Endothelial cell of umbilical vein (primary cell): ENCODE results near the gene MTCH1. TPM values are rescaled to one million over a fixed set of nuclear protein-coding genes. Genes with fewer than 3 reads are reported as not detected.

Experiments used
- BruUV-seq: library from RNA; stranded (reverse); fragments of 400-500 nt; replicated peaks from 2 replicates; lab custom pipeline; 2021; lab: Mats Ljungman, UMichigan
- CTCF ChIA-PET: fragments of 300-600, 350-600 bp; sonication (Branson Sonifier 250); formaldehyde crosslinking; loops from one replicate; lab custom pipeline; 2021; ENCODE audit warnings: antibody characterized with exemption, inconsistent platforms; lab: Charles Lee
- POLR2A ChIA-PET: fragments of 300-600, 350-600 bp; sonication (Branson Sonifier 250); formaldehyde crosslinking; loops from one replicate; lab custom pipeline; 2021; ENCODE audit warnings: antibody characterized with exemption, inconsistent platforms; lab: Charles Lee
- DNase-seq: peaks from one replicate; pipeline ENCODE4 v3.0.0-alpha.2; 2011; ENCODE audit warnings: low read depth, low spot score
- FAIRE-seq: peaks from 2 replicates; lab custom pipeline; 2011; peaks lifted over from hg19 to GRCh38; lab: Jason Lieb, UNC
- H2AFZ ChIP-seq: 2 replicates; pipeline ENCODE4 v1.6.0; 2012; ENCODE audit warnings: low read depth, low read length, control low read depth, inconsistent platforms
- H3K27ac ChIP-seq: 2 replicates; pipeline ENCODE4 v1.5.1; 2011; ENCODE audit warnings: low read depth, mild to moderate bottlenecking, control low read depth, low read length, moderate library complexity; ENCODE audit not compliant: insufficient read depth
- H3K27me3 ChIP-seq, 2 experiments: 2 replicates each; pipeline versions ENCODE4 v1.6.0 to v1.6.1; 2011; ENCODE audit warnings: low read length in 2 of 2, mixed read lengths in 1 of 2; ENCODE audit not compliant: control insufficient read depth in 2 of 2, insufficient read depth in 2 of 2
- H3K36me3 ChIP-seq, 2 experiments: 2 replicates in 1 of 2; 3 replicates in 1 of 2; pipeline ENCODE4 v1.5.1; 2011; ENCODE audit warnings: low read length in 2 of 2, mild to moderate bottlenecking in 1 of 2, moderate library complexity in 1 of 2; ENCODE audit not compliant: control insufficient read depth in 2 of 2, insufficient read depth in 2 of 2; ENCODE audit errors: extremely low read depth in 1 of 2
- H3K4me1 ChIP-seq: 3 replicates; pipeline ENCODE4 v1.5.1; 2011; ENCODE audit warnings: mild to moderate bottlenecking, low read length; ENCODE audit not compliant: control insufficient read depth, insufficient read depth; ENCODE audit errors: extremely low read depth
- H3K4me2 ChIP-seq: 2 replicates; pipeline ENCODE4 v1.6.1; 2011; ENCODE audit warnings: low read length, control low read depth, mixed read lengths; ENCODE audit not compliant: insufficient read depth
- H3K4me3 ChIP-seq, 3 experiments: fragments of 200-600 bp in 1 of 3; sonication (generic), shearing (Covaris generic) in 1 of 3; replicated peaks in 1 of 3; 2 replicates each; pipeline ENCODE4 v1.5.1; 2011 to 2016; ENCODE audit warnings: control low read depth in 3 of 3, low read length in 3 of 3, mild to moderate bottlenecking in 2 of 3, inconsistent platforms in 1 of 3, low read depth in 1 of 3, moderate library complexity in 1 of 3; ENCODE audit not compliant: insufficient read depth in 1 of 3
- H3K79me2 ChIP-seq: 2 replicates; pipeline ENCODE4 v1.6.0; 2012; ENCODE audit warnings: low read length, inconsistent platforms; ENCODE audit not compliant: control insufficient read depth, insufficient read depth
- H3K9ac ChIP-seq: replicated peaks from 2 replicates; pipeline ENCODE3; 2011; ENCODE audit warnings: low read length, control low read depth; ENCODE audit not compliant: insufficient read depth; ENCODE audit errors: extremely low read depth
- H3K9me1 ChIP-seq: replicated peaks from 3 replicates; pipeline ENCODE4 v1.6.0; 2011; ENCODE audit warnings: mild to moderate bottlenecking, low read length; ENCODE audit not compliant: control insufficient read depth, insufficient read depth; ENCODE audit errors: extremely low read depth
- H3K9me3 ChIP-seq: replicated peaks from 2 replicates; pipeline ENCODE4 v1.5.1; 2012; ENCODE audit warnings: low read length, inconsistent platforms; ENCODE audit not compliant: control insufficient read depth, insufficient read depth
- H4K20me1 ChIP-seq: replicated peaks from 2 replicates; pipeline ENCODE3; 2011; ENCODE audit warnings: mild to moderate bottlenecking, low read length; ENCODE audit not compliant: control insufficient read depth, insufficient read depth; ENCODE audit errors: extremely low read depth
- EZH2 ChIP-seq: IDR thresholded peaks from 2 replicates; pipeline ENCODE4 v1.6.1; 2012; ENCODE audit warnings: borderline replicate concordance, low read depth, mild to moderate bottlenecking, moderate library complexity, low read length, inconsistent platforms; ENCODE audit not compliant: severe bottlenecking
- FOS ChIP-seq: IDR thresholded peaks from 2 replicates; pipeline ENCODE4 v1.6.1; 2011; ENCODE audit warnings: mild to moderate bottlenecking, low read length, moderate library complexity, borderline replicate concordance; ENCODE audit not compliant: insufficient read depth
- GATA2 ChIP-seq: IDR thresholded peaks from 2 replicates; pipeline ENCODE4 v1.7.0; 2011; ENCODE audit warnings: low read depth, mild to moderate bottlenecking, moderate library complexity, mixed read lengths, low read length; ENCODE audit not compliant: insufficient read length, insufficient read depth
- JUN ChIP-seq: IDR thresholded peaks from 2 replicates; pipeline ENCODE4 v1.6.1; 2011; ENCODE audit warnings: borderline replicate concordance, low read depth; ENCODE audit not compliant: insufficient read length, insufficient read depth
- MYC ChIP-seq: IDR thresholded peaks from one replicate; pipeline ENCODE4 v1.6.1; 2011; ENCODE audit warnings: mild to moderate bottlenecking, low read depth, low read length
- POLR2A ChIP-seq: IDR thresholded peaks from 2 replicates; pipeline ENCODE4 v1.6.1; 2012; ENCODE audit warnings: low read depth, mild to moderate bottlenecking, control low read depth, low read length
- POLR2AphosphoS5 ChIP-seq: IDR thresholded peaks from 2 replicates; pipeline ENCODE4 v1.6.1; 2012; ENCODE audit warnings: low read depth, mild to moderate bottlenecking, control low read depth, low read length, moderate library complexity; ENCODE audit not compliant: insufficient read depth
- dilution Hi-C: fragments of 300-500 bp; cut with MboI; formaldehyde crosslinking; loops from one replicate; pipeline ENCODE4 v1.15.0; 2019; ENCODE audit warnings: low sequenced_read_pairs; ENCODE audit not compliant: extremely low pct_ligation_motif_present
- intact Hi-C: fragments of 100-400 bp; cut with micrococcal nuclease; formaldehyde crosslinking; loops from one replicate; pipeline ENCODE4 v1.10.0; 2022
- polyA plus RNA-seq, 4 experiments: library from polyadenylated mRNA; depleted of rRNA in 3 of 4; stranded (reverse) in 3 of 4; unstranded in 1 of 4; fragments of >200 nt; gene quantifications; 2 replicates each; pipeline versions ENCODE4 v1.2.1 to v1.2.3, GENCODE V29; 2011 to 2012; ENCODE audit warnings: missing spikeins in 1 of 4
- total RNA-seq: library from RNA; stranded (reverse); gene quantifications from 2 replicates; pipeline ENCODE4 v1.2.3, GENCODE V29; 2021
- TF ChIP-seq, protein P1 (sequence below), 2 donors: IDR thresholded peaks; 1 replicate in 1 of 2; 2 replicates in 1 of 2; pipeline ENCODE4 v1.5.1; 2011; ENCODE audit warnings: low read length in 2 of 2, mild to moderate bottlenecking in 2 of 2, moderate library complexity in 2 of 2, control low read depth in 1 of 2, inconsistent platforms in 1 of 2, low read depth in 1 of 2; ENCODE audit not compliant: insufficient read depth in 1 of 2; ENCODE audit errors: extremely low read depth in 1 of 2

Gene MTCH1
- total and polyA plus RNA-seq, 2 donors (not counting 3 experiments of a cell fraction or from before 2014, with no cell fraction given), result 218 to 228 TPM

GRCh38 chr6:36956446-36956820 is 29.6 kb downstream of the MTCH1 start:
- dilution Hi-C loops (no loop called here), intact Hi-C loops (no loop called here)
- Histone ChIP-seq H3K36me3 (no peaks in the 10 kb centered on the region), H3K4me2 (no peak overlapping the region), H3K9ac (no peak overlapping the region), H3K4me3 (no peak overlapping the region), H3K27ac (no peak overlapping the region), H2AFZ (no peak overlapping the region), H3K27me3 (no peaks in the 10 kb centered on the region), H3K9me3 (no peaks in the 10 kb centered on the region), H3K79me2 (no peaks in the 10 kb centered on the region), H4K20me1 (no peaks in the 10 kb centered on the region), H3K4me1 (peaks cover 3% of the 10 kb centered on the region), H3K9me1 (no peaks in the 10 kb centered on the region)
- FAIRE-seq, result no peak
- CTCF ChIA-PET, result interaction anchor here (1.0 to 3.2 kb wide), 4 partner anchors 22 to 62 kb away, joined by 3 to 15 read pairs (median 8); no protein-coding TSS in a partner anchor
- BruUV-seq, result no TSS peak
- no peak for DNase-seq
- no peak for TF ChIP-seq JUN
- TF ChIP-seq POLR2A, result no peak
- no peak for TF ChIP-seq EZH2
- TF ChIP-seq, protein P1, sequence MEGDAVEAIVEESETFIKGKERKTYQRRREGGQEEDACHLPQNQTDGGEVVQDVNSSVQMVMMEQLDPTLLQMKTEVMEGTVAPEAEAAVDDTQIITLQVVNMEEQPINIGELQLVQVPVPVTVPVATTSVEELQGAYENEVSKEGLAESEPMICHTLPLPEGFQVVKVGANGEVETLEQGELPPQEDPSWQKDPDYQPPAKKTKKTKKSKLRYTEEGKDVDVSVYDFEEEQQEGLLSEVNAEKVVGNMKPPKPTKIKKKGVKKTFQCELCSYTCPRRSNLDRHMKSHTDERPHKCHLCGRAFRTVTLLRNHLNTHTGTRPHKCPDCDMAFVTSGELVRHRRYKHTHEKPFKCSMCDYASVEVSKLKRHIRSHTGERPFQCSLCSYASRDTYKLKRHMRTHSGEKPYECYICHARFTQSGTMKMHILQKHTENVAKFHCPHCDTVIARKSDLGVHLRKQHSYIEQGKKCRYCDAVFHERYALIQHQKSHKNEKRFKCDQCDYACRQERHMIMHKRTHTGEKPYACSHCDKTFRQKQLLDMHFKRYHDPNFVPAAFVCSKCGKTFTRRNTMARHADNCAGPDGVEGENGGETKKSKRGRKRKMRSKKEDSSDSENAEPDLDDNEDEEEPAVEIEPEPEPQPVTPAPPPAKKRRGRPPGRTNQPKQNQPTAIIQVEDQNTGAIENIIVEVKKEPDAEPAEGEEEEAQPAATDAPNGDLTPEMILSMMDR (IDR thresholded peaks at IDR 0.05; ENCODE audit: extremely low read depth in 1 of 2, insufficient read depth in 1 of 2, low read depth in 1 of 2, low read length in 2 of 2), result no peak
- no peak for TF ChIP-seq FOS
- TF ChIP-seq GATA2, result no peak
- TF ChIP-seq POLR2AphosphoS5, result no peak
- no peak for TF ChIP-seq MYC
- POLR2A ChIA-PET, result no interaction called here
